ENCODE data around the gene CFAP65.
A peak's percentile ranks its signal among the peaks of the same experiment; 100 is the strongest.

Gene CFAP65, protein sequence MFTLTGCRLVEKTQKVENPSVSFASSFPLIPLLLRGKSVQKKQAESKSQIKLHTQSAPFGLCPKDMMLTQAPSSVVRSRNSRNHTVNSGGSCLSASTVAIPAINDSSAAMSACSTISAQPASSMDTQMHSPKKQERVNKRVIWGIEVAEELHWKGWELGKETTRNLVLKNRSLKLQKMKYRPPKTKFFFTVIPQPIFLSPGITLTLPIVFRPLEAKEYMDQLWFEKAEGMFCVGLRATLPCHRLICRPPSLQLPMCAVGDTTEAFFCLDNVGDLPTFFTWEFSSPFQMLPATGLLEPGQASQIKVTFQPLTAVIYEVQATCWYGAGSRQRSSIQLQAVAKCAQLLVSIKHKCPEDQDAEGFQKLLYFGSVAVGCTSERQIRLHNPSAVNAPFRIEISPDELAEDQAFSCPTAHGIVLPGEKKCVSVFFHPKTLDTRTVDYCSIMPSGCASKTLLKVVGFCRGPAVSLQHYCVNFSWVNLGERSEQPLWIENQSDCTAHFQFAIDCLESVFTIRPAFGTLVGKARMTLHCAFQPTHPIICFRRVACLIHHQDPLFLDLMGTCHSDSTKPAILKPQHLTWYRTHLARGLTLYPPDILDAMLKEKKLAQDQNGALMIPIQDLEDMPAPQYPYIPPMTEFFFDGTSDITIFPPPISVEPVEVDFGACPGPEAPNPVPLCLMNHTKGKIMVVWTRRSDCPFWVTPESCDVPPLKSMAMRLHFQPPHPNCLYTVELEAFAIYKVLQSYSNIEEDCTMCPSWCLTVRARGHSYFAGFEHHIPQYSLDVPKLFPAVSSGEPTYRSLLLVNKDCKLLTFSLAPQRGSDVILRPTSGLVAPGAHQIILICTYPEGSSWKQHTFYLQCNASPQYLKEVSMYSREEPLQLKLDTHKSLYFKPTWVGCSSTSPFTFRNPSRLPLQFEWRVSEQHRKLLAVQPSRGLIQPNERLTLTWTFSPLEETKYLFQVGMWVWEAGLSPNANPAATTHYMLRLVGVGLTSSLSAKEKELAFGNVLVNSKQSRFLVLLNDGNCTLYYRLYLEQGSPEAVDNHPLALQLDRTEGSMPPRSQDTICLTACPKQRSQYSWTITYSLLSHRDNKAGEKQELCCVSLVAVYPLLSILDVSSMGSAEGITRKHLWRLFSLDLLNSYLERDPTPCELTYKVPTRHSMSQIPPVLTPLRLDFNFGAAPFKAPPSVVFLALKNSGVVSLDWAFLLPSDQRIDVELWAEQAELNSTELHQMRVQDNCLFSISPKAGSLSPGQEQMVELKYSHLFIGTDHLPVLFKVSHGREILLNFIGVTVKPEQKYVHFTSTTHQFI (N-terminal part only)

DNA sequence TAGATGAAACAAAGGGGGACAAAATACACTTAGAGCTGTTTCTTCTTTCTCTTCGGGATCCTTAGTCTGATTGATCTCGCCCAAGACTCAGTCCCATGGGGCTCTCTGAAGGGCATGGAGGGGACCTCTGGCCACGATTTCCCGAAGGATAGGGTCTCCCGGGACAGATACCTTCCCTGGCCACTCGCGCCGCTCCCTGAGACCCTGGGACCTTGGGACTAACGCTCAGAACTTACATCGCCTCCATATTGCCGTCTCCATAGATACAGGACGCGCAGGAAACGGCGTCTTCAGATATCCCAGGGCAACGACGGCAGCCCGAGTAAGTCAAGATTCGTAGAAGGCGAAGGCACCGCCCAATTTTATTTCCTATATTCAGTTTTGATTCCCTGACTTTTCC is at the start of gene CFAP65:
Gene CFAP65 (minus strand): TSS at position 265 of the 400 bp plus-strand sequence. CDS start 2,468 bp downstream, outside the sequence.
- no peak for DNase-seq (ENCODE audit: low spot score)
- FAIRE-seq = no peak

DNA sequence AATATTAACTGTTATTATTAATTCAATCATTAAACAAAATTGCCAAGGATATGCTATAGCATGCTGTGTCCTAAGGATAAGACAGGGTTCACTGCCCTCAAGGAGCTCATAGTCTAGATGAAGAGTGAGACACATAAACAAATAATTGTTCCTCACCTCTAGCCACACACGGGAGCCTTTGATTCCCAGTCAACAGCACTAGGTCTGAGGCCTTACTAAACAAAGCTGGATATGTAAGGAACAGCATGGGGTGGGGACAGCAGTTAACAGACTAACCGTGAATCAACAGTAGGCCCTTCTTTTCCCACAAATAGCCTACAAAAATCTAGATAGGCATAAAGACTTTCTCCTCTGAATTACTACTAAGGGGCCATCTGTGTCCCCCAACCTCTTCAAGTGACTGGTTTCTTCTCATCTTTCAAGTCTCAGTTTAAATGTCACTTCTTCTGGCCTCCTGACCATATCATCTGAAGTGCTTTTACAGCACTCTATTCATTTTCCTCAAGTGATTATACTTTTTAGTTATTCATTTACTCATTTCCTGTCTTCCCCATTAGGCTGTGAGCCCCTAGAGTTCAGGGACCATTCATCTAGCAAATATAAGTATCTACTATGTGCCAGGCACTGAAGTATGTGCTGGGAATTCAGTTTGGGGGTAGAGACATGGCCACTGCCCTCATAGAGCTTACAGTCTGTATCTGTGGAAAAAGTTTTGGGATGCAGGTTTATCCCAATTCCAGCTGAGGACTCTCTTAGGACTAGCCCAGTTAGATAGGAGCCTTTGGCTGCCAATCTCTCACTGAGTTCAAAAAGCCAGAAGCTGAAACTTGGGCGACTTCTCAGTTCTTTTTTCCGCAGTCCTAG is 49.4 kb upstream of the CFAP65 start:
- FAIRE-seq (no peak), DNase-seq (ENCODE audit: low spot score) (no peak)

GRCh38 chr2:219089330-219089729 is 48.0 kb upstream of the CFAP65 start:
- FAIRE-seq (no peak), DNase-seq (ENCODE audit: low spot score) (no peak)

GRCh38 chr2:219087848-219088247 is 46.5 kb upstream of the CFAP65 start:
- FAIRE-seq (no peak), DNase-seq (ENCODE audit: low spot score) (no peak)

DNA sequence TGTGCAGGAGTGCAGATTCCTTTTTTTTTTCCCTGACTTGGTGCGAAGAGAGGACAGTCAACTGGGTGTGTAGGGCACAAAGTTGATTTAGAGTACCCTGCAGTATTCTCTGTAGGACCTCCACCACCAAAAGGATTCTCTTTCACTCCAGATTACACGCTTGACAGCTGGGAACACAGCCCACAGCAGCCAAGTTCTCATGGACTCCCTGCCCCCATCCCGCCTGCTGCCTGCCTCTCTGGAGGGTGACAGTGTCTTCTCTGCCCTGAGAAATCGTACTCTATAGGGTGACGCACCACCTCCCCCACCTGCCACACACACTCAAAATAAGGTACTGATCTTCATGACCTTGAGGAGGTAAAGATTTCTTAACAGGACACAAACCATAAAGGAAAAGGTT is 46.0 kb upstream of the CFAP65 start:
- DNase-seq (ENCODE audit: low spot score) (no peak), FAIRE-seq (no peak)

DNA sequence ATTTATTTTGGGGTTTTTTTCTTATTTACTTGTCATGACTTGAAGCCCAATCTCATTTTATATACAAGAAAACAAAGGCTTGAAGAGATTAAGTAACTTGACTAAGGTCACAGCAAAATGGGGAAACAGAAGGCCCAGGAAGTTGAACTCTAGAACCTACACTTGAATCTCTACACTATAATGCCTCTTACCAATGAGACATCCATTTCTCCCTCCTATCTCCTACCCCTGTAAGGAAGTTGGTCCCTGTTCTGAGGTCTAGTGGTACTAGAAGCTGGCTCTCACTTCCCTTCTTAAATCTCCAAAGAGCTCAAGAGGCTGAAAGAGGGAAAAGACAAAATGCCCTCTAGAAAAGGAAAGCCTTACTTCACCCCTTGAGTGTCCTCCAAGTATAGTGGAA is 44.9 kb upstream of the CFAP65 start:
- no peak for FAIRE-seq
- no peak for DNase-seq (ENCODE audit: low spot score)

DNA sequence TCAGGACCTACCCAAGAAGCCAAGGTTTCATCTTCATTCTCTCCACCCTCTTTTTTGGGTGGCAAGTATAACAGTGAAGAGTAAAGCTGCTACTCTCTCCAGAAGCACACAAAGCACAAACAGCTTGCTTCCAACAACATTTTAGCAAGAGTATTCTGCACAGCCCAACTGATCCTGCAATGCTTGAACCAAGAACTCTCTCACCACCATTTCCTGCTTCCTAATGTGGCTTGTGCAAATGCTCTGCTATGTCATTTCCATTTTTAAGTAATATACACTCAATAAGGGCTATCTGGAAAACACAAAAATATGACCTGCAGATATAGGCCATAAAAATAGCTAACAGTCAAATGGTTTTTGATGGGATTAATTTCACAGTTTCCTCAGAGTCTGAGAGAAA is 43.5 kb upstream of the CFAP65 start:
- no peak for FAIRE-seq
- no peak for DNase-seq (ENCODE audit: low spot score)

DNA sequence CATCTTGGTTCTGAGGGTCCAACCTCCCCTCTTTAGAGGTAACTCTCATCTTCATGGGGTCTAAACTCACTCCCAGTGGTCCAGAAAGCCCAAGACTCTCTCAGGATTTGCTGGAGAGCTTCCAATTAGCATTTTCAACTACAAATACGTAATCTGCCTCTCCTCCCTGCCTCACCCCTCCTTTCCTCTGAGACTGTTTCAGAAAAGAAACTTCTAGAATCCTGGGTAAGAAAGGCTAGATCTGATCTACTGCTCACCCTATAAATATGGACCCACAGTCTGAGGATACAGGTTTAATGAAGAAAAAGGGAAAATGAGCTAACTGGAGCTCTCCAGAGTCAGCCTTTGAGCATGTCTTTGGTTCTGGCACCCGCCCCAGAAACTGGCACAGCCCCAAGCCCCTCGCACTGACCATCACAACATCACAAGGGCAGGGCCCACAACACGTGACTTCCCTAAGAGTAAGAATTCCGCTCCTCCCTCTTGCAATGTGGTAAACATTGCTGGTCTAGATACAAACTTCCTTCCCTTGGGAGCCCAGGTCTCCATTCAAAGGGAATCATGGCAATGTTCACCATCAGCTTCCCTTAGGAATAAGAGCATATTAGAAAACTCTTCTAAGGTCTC is 41.1 kb upstream of the CFAP65 start:
- FAIRE-seq (no peak), DNase-seq (ENCODE audit: low spot score) (no peak)

- DNase-seq (ENCODE audit: low spot score) = no peak
- FAIRE-seq = no peak
These were observed 40.5 kb upstream of the CFAP65 start for GRCh38 chr2:219081701-219082331.

GRCh38 chr2:219081096-219081495 is 39.8 kb upstream of the CFAP65 start:
- FAIRE-seq = no peak
- no peak for DNase-seq (ENCODE audit: low spot score)

DNA sequence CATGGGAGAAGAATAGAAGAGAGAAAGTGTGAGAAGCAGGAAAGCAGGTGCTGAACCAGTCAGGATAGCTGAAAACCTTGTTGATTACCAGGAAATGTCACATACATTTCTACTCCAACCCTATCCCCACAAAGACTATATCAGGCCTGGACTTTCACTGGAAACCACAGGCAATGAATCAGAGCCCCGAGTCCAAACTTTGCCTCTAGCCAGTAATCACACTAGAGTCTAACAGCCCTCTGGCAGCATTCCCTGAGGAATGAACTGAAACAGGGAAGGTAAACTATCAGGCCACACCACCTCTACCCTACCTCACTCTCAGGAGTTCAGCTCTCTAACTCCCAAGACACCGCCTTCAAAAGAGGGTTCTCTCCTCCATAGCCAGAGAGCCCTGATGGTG is 38.1 kb upstream of the CFAP65 start:
- peak; percentile 46 for FAIRE-seq

DNA sequence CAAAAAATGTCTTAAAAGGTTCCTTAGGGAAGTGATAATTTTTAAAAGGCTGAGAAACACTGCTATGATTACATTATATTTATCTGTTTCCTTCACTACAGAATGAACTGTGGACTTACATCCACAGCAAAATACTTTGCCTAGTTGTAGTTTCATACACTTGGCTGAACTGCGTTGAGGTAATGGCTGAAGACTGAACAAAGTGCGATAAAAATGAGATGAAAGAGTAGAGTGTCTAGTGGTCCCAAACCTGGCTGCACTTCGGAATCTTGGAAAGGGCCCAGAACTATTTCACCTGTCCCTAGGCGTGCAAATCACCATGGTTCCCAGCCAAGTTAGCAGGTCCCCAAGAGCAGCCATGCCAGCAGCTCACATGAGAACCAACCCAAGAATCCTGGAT is 37.6 kb upstream of the CFAP65 start:
- no peak for DNase-seq (ENCODE audit: low spot score)
- FAIRE-seq = no peak

More for the DNA sequence above, 38.1 kb upstream of the CFAP65 start:
- peak; percentile 10 for DNase-seq (ENCODE audit: low spot score)

- FAIRE-seq (no peak), DNase-seq (ENCODE audit: low spot score) (no peak)
These were observed 36.8 kb upstream of the CFAP65 start for GRCh38 chr2:219078126-219078525.

DNA sequence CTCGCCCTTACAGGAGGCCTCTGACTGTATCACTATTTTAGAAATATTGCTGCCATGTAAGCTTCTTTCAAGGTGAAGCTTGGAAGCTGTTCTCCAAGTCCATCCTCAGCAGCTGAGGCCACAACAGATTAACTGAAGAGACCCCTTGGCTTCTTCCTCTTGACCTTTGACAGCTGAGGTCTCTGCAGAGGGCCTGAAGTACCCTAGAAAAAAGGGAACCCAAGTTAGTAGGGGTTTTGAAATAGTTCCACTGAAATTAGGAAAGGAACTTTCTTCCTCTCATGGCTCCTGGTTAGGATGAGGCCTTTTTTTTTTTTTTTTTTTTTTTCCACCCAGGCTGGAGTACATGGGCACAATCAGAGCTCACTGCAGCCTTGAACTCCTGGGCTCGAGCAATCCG is 34.9 kb upstream of the CFAP65 start:
- DNase-seq (ENCODE audit: low spot score) = no peak
- FAIRE-seq = no peak

- DNase-seq (ENCODE audit: low spot score) (peak; percentile 24), FAIRE-seq (no peak)
These were observed 32.3 kb upstream of the CFAP65 start for GRCh38 chr2:219073413-219074129.

- DNase-seq (ENCODE audit: low spot score) = no peak
- FAIRE-seq = no peak
These were observed 31.5 kb upstream of the CFAP65 start for GRCh38 chr2:219072741-219073250.

DNA sequence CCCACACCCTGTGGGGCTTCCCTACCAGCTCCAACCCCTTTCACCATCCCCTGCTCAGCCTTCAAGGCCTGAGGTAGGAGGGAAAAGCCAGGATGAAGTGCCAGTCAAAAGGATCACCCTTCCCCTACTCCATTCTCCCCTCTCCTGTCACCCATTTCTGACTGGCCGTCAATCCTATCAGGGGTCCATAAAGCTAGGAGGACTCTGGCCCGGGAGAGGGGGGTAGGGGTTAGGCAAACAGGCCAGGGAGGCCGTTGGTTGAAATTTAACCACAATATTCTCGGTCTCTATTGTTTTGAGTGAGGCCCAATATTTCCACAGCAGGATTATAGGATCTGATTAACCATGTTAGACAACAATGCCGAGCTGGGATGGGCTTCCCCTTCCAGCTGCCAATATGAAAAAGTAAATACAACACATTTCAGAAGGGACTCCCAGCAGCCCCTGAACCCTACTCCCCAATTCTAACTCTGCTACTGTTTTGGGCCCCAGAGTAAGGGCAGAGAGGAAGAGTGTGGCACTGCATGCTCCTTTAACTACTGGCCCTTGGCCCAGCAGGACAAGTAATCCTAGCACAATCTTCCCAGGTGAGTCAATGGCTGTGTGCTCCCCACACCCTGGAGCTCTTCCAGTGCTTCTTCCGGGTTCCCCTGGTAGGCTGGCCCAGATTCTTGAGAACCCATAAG is 30.0 kb upstream of the CFAP65 start:
- FAIRE-seq (no peak), DNase-seq (ENCODE audit: low spot score) (no peak)

DNA sequence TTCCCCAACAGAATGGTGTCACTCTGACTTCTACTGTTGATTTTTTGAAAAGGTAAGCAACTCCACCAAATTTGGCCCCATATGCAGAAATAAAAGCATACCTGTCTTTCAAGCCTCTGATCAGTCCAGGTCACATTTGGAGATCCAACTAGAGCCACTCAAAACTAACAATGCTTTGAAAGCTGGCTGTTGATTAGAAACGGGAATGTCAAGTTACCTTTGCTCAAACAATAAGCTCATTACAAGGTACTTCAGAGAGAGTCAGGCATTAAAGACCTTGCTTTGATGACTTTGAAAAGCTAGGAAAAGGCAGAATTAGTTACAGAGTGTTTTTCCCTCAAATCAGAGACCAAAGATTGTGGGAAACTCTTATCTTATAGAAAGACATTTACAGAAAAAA is 24.2 kb upstream of the CFAP65 start:
- DNase-seq (ENCODE audit: low spot score) = no peak
- FAIRE-seq = no peak
